GM19239 (cell line): ENCODE results near the gene NEK10.

ENCODE experiments used
- DNase-seq: peaks from one replicate; pipeline ENCODE4 v3.0.0; 2011; ENCODE audit warnings: low spot score; ENCODE audit not compliant: insufficient read length
- FAIRE-seq: peaks from 2 replicates; lab custom pipeline; 2011; peaks lifted over from hg19 to GRCh38; lab: Jason Lieb, UNC

Gene NEK10

GRCh38 chr3:27127879-27128278 lies 241.3 kb downstream of the NEK10 start:
- FAIRE-seq (no peak), DNase-seq (no peak)

GRCh38 chr3:27127195-27127594 lies 242.0 kb downstream of the NEK10 start:
- no peak for DNase-seq
- no peak for FAIRE-seq

- FAIRE-seq = no peak
These were observed 243.2 kb downstream of the NEK10 start for GRCh38 chr3:27125821-27126501.

DNA sequence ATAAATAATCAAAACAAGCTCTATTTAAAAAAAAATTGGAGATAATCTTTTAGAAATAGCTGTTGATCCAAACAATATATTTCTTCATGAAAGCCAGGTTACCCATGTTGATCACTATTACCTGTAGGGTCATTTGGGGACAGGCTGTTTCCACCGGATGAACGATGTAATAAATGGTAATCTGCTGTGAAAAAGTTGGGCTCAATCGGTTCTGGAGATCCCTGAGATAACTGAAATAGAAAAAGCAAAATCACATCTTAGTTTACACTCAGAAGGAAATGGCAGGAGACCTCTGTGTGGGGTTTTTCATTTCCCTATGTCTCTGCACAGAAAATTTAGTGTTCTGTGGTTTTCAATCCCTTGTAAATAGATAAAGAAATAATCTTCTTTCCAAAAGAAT lies 249.5 kb downstream of the NEK10 start:
- FAIRE-seq (no peak), DNase-seq (no peak)

More at GRCh38 chr3:27125821-27126501, 243.2 kb downstream of the NEK10 start:
- no peak for DNase-seq

DNA sequence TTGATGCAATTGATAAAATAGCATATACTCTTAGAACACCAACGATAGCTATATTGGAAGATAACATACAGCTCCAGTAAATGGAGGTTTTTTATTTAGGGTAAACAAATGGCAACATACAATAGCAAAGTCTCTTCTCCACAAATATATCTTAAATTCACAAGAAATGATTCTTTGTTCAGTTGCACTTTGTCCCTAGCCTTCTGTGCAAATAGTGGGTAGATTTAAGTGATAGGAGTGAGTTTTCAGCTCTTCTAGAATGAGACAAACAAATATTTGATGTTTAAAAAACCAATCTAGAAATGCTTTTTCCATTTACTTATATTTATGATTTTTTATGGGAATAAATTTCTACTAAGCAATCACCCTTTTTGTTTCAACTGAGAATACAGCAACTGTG lies 253.8 kb downstream of the NEK10 start:
- no peak for FAIRE-seq

GRCh38 chr3:27114684-27115083 lies 254.5 kb downstream of the NEK10 start:
- DNase-seq (no peak), FAIRE-seq (no peak)

More for the DNA sequence above, 253.8 kb downstream of the NEK10 start:
- DNase-seq = no peak

DNA sequence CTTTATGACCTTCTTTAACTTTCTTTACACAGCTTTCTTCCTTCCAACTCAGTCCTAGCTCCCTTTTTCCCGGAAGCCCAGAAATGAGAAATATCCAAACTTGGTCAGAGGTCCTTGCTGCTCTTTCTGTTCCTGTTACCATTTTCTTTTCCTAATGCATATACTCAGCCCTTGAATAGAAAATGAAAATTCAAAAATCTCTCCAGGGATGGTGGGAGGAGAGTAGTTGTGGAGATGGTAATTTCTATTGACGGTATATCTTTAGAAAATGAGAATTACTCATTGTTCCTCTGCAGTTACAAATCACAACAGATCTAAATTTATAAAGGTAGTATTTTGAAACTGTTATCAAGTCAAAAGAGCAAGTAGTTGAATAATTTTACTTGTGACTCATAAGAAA lies 255.1 kb downstream of the NEK10 start:
- DNase-seq (no peak), FAIRE-seq (no peak)

GRCh38 chr3:27110020-27110419 lies 259.2 kb downstream of the NEK10 start:
- DNase-seq (no peak), FAIRE-seq (no peak)

GRCh38 chr3:27108322-27108721 lies 260.9 kb downstream of the NEK10 start:
- DNase-seq (no peak), FAIRE-seq (no peak)

DNA sequence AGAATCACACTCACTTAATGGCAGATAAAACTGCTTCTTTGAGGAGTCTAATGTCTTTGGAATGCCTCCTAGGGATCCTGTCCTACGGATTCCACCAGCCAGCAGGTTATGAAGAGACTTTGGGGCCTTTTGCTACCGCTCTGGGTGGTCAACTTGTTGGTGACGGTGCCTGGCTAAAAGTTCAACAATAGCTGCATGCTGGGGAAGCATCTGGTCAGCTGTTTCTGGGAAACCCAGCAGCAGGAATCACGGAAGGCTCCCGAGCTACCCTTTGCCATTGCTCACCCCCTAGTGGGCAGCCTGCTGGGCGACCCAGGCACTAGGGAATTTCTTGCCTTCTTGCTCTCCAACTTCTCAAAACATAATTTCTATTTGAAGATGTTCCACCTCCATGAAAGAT lies 263.3 kb downstream of the NEK10 start:
- DNase-seq (no peak), FAIRE-seq (no peak)

- no peak for FAIRE-seq
- no peak for DNase-seq
These were observed 272.0 kb downstream of the NEK10 start for GRCh38 chr3:27097182-27097581.

DNA sequence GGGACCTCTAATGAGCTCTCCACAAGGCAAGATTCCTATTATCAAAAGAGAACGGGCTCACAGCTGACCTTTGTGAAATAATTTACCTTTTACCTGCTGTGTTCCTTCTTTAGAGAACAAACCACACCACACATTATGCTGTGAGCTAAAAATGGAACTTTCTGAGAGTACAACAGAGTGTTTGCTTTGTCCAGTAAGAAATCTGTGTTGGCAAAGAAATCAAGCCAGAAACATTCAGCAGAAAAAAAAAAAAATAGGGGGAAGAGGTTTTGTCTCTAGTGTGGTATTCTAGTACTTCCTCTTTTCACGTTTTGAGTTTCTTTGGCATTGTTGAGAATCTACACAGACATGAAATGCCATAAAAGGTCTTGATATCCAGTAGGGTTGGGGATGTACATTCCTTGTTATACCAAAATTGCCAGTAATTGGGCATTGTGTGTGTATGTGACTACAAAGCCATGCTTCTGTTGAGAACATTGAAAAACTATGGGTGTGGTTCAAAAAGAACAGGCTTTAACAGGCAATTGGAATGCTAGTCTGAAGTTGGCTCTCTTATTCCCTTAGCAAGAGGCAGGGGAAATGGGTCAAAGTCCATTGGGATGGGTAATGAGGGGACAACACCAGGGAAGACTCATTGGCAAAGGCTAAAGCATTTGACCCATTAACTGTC lies 273.5 kb downstream of the NEK10 start:
- FAIRE-seq = no peak
- DNase-seq = no peak

GRCh38 chr3:27094721-27095120 lies 274.5 kb downstream of the NEK10 start:
- FAIRE-seq = no peak
- no peak for DNase-seq

GRCh38 chr3:27093771-27094170 lies 275.4 kb downstream of the NEK10 start:
- FAIRE-seq = no peak

GRCh38 chr3:27090275-27091041 lies 278.7 kb downstream of the NEK10 start:
- DNase-seq (no peak), FAIRE-seq (no peak)

More at GRCh38 chr3:27093771-27094170, 275.4 kb downstream of the NEK10 start:
- DNase-seq = no peak

- FAIRE-seq (no peak), DNase-seq (no peak)
These were observed 279.5 kb downstream of the NEK10 start for GRCh38 chr3:27089645-27090044.

DNA sequence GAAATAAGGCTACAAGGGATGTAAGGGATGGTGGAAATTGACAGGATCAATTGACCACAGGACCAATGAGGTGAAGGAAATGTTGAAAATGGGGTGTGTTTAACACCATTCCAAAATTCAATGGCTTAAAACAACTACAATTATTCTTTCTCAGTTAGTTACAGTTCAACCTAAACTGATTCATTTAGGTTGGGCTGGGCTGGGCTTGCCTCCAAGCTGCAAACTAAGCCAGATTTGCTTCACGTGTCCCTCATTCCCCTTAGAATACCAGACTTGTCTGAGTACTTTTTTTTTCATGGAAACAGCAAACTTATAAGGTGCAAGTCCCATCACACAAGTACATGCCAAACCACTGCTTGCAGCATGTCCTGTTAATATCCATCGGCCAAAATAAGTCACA lies 280.1 kb downstream of the NEK10 start:
- FAIRE-seq (no peak), DNase-seq (no peak)

- DNase-seq = no peak
- no peak for FAIRE-seq
These were observed 283.1 kb downstream of the NEK10 start for GRCh38 chr3:27085829-27086730.

DNA sequence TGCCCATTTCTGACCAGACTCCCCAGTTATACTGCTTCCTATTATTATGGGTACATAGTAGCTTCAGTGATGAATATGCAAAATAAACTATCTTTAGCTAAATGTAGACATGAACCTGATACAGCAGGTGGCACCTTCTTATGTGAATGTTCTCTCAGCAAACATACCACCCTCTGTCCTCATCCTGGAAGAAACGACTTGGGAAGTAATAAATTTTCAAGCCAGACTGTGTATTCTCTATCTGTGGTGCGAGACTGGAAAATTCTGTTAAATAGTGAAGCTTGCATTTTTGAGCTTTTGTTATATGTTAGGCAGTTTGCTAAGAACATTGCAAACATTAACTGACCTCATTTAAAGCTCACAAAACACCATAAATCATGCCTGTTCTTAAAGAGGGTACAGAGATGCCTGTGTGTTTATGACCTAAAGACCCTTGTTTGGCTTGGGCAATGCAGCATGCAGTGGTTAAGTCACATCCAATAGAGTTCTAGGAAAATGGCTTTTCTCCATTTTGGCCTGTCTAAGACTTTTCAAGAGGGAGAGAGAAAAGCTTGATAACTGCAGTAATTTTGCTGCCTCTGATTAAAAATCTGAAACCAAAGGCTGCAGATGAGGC lies 287.1 kb downstream of the NEK10 start:
- no peak for DNase-seq
- FAIRE-seq = no peak

- DNase-seq (no peak), FAIRE-seq (no peak)
These were observed 287.6 kb downstream of the NEK10 start for GRCh38 chr3:27081566-27081965.
